Retinal pigment epithelial cell (primary cell): ENCODE data around the gene RNF6.

Experiments used
- DNase-seq: peaks from one replicate; pipeline ENCODE4 v3.0.0-alpha.2; 2010; ENCODE audit warnings: low read depth
- H3K4me3 ChIP-seq: 2 replicates; pipeline ENCODE4 v1.5.1; 2011; ENCODE audit warnings: mild to moderate bottlenecking, low read length, control low read depth, moderate library complexity
- TF ChIP-seq, protein P1 (sequence below): conservative IDR thresholded peaks from 2 replicates; pipeline ENCODE4 v1.5.1; 2011; ENCODE audit warnings: low read depth, low read length, control low read depth, inconsistent platforms

Gene RNF6

GRCh38 chr13:26247011-26247410 is 24.9 kb upstream of the RNF6 start:
- no peak for DNase-seq
- H3K4me3 ChIP-seq, result no peak overlapping the region
- TF ChIP-seq, protein P1, sequence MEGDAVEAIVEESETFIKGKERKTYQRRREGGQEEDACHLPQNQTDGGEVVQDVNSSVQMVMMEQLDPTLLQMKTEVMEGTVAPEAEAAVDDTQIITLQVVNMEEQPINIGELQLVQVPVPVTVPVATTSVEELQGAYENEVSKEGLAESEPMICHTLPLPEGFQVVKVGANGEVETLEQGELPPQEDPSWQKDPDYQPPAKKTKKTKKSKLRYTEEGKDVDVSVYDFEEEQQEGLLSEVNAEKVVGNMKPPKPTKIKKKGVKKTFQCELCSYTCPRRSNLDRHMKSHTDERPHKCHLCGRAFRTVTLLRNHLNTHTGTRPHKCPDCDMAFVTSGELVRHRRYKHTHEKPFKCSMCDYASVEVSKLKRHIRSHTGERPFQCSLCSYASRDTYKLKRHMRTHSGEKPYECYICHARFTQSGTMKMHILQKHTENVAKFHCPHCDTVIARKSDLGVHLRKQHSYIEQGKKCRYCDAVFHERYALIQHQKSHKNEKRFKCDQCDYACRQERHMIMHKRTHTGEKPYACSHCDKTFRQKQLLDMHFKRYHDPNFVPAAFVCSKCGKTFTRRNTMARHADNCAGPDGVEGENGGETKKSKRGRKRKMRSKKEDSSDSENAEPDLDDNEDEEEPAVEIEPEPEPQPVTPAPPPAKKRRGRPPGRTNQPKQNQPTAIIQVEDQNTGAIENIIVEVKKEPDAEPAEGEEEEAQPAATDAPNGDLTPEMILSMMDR, result no peak

GRCh38 chr13:26246154-26246553 is 24.0 kb upstream of the RNF6 start:
- TF ChIP-seq, protein P1, result no peak
- DNase-seq, result no peak

DNA sequence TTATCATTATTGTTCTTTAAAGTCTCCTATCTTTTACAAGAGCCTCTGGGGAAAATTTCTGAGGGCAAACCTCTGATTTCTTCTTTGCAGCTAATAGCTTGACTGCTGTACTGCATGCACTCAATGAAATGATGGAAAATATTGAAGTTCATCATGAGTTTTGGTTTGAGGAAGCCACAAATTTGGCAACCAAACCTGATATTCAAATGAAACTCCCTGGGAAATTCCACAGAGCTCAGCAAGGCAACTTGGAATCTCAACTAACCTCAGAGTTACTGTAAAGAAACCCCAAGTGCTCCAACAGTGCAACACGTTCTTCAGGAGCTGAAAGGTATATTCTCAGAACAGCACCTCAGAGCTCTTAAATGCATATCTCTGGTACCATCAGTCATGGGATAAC is 14.2 kb upstream of the RNF6 start:
- TF ChIP-seq, protein P1, result no peak

More at GRCh38 chr13:26246154-26246553, 24.0 kb upstream of the RNF6 start:
- no peak overlapping the region for H3K4me3 ChIP-seq

DNA sequence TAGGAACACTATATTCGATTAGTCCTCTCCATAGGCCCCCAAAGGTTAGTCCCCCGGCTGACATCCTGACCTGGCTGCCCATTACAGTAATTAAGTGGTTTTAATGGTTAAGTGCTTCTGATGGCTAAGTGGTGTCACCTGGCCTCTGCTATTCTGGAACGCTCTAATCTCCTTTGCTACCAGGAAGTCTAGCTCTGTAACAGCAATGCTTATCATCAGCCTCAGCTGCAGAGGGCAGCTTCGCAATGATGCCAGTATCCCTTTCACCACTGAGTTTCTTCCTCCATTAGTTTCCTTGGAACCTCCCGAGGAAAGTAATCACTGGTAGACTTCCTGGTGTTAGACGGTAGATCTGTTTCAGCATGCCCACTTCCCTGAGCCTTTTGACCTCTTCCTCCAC is 8.6 kb upstream of the RNF6 start:
- TF ChIP-seq, protein P1, result no peak
- H3K4me3 ChIP-seq, result no peak overlapping the region
- DNase-seq, result no peak

More for the DNA sequence above, 14.2 kb upstream of the RNF6 start:
- H3K4me3 ChIP-seq, result no peak overlapping the region
- DNase-seq, result no peak

DNA sequence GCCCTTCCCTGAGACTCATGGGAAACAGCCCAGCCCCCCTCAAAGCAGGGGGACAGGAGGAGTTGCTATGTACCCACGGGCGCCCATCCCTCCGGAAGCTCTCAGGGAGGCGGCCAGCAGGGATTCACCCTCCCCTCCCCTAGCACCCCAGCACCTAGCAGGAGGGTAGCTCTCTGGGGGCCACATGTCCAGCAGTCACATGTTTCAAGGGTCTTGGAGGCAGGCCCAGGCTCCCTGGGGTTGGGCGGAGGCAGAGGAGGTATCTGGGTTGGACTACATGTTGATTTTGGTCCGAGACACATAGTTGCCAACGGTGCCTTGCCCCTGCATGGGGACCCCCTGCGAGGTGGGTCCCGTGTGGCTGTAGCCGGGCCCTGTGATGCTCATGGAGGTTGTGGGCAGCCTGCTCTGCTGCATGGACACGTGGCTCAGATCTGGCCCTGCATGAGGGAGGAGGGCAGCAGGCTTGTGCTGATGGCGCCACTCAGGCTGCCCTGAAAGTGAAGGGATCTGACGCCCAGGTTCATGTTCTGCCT is 7.0 kb upstream of the RNF6 start:
- DNase-seq, result no peak
- TF ChIP-seq, protein P1, result no peak

DNA sequence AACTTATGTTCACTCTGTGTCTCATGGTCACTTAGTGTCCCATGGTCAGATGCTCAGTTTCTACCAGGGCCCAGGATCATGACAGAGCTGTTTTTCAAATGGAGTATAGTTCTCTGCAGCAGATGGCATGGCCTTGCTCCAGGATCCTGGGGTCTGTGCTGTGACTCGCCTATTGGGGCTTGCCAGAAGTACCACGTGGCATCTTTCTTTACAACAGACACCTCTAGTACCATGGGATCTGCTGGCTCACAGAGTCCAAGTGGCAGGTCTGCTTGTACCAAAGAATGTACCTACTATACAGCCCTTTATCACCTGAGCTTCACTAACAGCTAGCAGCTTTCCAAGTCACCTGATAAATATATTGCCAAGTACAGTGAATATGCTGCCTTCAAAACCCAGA is 6.0 kb upstream of the RNF6 start:
- H3K4me3 ChIP-seq, result no peak overlapping the region
- no peak for DNase-seq
- TF ChIP-seq, protein P1, result no peak

More for the DNA sequence above, 7.0 kb upstream of the RNF6 start:
- no peak overlapping the region for H3K4me3 ChIP-seq

GRCh38 chr13:26227166-26227971 is 5.3 kb upstream of the RNF6 start:
- H3K4me3 ChIP-seq, result no peak overlapping the region
- no peak for DNase-seq
- TF ChIP-seq, protein P1, result no peak
